Epidermal melanocyte (primary cell): ENCODE data around the gene KCNIP3.

Source experiments
- DNase-seq: peaks from one replicate; pipeline ENCODE4 v3.0.0; 2011; ENCODE audit warnings: low spot score; ENCODE audit not compliant: insufficient read length

Gene KCNIP3

DNA sequence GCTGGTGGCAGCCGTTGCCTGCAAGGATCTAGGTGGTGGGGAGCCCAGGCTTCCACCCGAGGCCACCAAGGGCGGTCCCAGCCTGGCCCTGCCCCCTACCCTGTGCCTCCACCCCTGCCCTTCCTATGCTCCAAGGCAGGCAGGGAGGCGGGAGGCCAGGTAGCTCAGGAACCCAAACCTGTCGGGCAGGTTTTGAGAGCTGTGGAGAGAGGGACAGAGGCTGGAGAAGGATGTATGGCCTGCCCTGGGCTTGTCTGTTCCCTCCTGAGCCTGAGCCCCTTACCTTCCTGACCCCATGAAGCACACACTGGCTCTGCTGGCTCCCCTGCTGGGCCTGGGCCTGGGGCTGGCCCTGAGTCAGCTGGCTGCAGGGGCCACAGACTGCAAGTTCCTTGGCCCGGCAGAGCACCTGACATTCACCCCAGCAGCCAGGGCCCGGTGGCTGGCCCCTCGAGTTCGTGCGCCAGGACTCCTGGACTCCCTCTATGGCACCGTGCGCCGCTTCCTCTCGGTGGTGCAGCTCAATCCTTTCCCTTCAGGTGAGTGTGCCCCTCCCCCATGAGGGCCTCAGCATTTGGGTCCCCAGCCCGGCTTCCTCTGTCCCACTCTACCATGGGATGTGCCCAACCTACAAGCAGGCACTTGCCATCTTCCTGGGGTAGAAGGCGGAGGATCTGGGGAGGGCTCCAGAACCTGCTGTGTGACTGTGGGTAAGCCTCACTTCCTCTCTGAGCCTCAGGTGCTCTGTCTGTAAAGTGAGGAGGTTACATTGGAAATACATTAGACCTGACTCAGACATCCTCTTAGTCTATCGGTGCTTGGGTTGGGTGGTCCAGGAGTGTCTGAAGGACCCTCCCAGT, 22.6 kb upstream of the KCNIP3 start, which contains the start of gene PROM2:
PROM2 (plus strand) TSS at position 159 of the 860 bp plus-strand sequence; CDS start at position 296, 137 bp downstream.
- no peak for DNase-seq

DNA sequence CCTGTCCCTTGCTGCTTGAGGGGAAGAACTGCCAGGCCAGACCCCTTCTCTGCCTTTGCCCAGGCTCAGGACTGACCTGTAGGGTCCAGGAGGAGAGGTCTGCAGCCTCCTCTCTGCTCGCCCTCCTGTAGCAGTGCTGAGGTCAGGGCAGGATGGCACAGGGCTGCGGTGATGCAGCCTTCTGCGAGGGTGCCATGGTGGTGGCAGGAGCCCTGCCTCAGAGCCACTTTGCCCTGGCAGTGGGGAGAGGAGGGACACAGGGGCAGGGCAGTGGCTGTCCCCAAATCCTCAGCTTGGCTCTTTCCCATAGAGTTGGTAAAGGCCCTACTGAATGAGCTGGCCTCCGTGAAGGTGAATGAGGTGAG, 22.0 kb upstream of the KCNIP3 start:
- no peak for DNase-seq

DNA sequence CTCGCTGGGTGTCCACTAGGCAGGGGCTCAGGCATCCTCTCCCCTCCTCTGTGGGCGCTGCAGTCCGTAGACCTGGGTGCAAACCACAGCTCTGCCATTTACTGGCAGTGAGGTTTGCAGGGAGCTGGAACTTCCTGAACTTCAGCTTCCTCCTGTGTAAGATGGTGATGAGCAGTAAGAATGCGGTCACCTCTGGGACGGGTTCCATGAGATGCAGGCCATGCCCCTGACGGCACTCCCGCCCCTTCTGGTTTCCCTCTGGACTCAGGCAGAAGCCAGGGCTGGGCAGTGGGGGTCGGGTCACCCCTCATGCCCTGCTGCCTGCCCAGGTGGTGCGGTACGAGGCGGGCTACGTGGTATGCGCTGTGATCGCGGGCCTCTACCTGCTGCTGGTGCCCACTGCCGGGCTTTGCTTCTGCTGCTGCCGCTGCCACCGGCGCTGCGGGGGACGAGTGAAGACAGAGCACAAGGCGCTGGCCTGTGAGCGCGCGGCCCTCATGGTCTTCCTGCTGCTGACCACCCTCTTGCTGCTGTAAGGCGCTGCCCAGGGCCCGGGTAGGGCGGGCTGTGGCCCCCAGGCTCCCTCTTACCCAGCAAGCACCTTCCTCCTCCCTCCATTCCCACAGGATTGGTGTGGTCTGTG, 21.4 kb upstream of the KCNIP3 start:
- DNase-seq = no peak

GRCh38 chr2:95276244-95276887, 20.8 kb upstream of the KCNIP3 start:
- DNase-seq = no peak

GRCh38 chr2:95276888-95277245, 20.3 kb upstream of the KCNIP3 start:
- no peak for DNase-seq

- no peak for DNase-seq
Observed at GRCh38 chr2:95277246-95277906, 19.8 kb upstream of the KCNIP3 start.

GRCh38 chr2:95278051-95278471, 19.1 kb upstream of the KCNIP3 start:
- no peak for DNase-seq

GRCh38 chr2:95278637-95279225, 18.4 kb upstream of the KCNIP3 start:
- no peak for DNase-seq

- no peak for DNase-seq
Observed at GRCh38 chr2:95279435-95280035, 17.6 kb upstream of the KCNIP3 start.

DNA sequence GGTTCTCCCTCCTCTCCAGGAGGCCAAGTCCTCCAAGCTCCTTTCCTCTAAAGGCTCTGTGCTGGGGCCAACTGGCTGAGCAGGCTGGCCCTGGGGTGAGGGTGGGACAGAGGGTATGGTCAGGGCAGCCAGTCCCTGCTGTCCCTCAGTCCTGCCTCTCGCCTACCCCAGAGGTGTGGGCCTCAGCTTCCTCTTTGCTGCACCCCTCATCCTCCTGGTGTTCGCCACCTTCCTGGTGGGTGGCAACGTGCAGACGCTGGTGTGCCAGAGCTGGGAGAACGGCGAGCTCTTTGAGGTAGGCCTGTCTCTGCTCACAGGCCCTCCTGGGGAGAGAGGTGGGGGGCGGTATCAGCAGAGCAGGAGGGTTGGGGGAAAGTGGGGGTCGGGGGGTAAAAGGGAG, 16.1 kb upstream of the KCNIP3 start:
- no peak for DNase-seq

GRCh38 chr2:95281786-95282185, 15.4 kb upstream of the KCNIP3 start:
- no peak for DNase-seq

GRCh38 chr2:95282458-95282857, 14.7 kb upstream of the KCNIP3 start:
- DNase-seq = no peak

DNA sequence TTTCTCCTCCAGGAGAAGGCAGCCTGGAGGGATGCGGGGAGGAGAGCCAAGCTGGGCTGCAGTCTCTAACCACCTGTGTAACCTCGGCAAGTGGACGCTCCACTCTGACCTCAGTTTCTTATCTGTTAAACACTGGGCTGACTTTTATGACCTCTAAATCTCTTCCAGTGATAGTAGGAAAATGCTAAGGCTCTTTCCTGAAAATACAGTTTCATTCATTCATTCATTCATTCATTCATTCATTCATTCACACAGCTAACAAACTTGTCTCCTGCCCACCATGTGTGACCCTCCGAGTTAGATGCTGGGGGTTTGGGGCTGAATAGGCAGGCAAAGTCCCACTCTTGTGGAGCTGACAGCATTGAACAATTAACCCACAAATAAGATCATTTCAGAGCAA, 13.6 kb upstream of the KCNIP3 start:
- no peak for DNase-seq

GRCh38 chr2:95284886-95285541, 12.1 kb upstream of the KCNIP3 start:
- no peak for DNase-seq

- no peak for DNase-seq
Observed at GRCh38 chr2:95285542-95285932, 11.6 kb upstream of the KCNIP3 start.

- DNase-seq = no peak
Observed at GRCh38 chr2:95287336-95287735, 9.8 kb upstream of the KCNIP3 start.

DNA sequence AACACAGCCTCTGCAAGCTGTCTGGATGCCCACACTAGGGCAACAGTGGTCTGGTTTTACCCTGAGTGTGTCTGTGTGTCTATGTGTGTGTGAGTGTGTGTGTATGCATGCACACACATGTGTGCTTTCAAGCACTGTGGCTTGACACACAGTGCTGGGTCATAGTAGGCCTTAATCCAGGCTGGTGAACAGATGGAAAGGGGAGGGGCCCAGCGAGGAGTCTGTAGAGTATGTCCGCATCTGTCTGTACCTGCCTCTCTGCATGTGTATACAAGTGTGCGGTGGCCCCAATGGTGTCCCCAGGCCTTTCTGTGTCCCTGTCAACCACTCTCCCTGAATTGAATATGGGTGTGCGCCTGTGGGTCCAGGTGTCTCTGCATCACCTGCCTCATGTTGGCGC, 9.3 kb upstream of the KCNIP3 start:
- no peak for DNase-seq

DNA sequence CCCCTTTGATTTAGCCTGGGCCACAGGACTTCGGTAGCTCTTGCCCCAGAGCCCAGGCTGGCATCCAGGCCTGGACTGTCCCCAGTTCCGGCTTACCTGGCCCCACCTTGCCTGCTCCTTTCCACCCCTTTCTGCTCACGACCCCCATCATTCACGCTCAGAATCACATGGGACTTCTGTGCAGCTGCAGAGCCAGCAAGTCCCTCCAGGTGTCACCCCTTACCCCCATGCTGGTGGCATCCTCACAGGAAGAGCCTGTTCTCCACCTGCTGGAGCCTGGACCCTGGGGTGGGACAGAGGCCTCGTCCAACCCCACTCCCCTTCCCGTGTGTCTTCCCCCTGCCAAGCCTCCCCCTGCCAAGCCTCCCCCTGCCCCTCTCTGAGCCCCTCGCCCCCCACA, 7.9 kb upstream of the KCNIP3 start:
- no peak for DNase-seq

DNA sequence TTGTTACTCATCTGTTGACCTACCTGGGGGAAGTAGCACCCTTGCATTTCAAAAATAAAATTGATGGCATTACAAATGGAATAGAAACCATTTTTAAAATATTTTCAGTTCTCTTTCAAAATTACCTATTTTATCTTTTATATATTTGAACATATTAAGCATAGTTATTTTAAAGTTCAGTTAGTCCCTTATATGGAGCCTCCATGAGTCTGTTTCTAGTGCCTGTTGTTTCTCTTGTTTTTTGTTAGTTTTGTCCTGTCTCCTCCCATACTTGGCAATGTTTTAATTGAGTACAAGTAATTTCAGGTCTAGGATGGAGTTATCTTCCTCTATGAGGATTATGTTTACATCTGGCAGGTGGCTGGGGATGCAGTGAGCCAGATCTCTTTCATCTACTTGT, 5.9 kb upstream of the KCNIP3 start:
- no peak for DNase-seq

DNA sequence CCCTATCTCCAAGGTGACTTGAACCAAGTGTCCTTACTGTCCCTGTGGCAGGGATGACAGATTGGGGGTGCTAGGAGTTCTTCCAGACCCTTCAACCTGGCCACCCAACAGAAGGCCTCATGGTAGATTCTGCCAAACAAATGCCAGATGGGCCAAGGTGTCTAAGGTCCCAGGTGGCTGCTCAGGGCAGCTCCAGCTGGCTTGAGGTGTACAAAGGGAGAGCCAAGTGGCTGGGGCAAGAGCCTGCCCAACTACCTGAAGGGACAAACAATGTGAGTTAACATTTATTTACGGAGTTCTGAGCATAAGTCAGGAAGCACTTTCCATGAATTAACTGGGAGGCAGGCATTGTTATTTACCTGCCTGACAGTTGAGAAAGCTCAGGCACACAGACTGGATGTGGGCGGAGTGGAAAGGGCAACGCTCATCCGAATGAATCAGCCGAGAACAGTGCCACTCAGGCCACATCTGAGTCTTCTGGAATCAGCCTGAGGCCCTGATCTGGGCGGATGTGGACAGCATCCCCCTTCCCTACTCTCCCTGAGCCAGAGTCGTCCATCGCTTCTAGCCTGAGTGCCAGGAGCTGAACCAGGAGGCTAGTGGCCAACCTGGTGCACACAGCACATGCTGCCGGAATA, 4.4 kb upstream of the KCNIP3 start:
- no peak for DNase-seq
